Urinary bladder (tissue), 4 donors: ENCODE data around the gene FBXW7. TPM values are rescaled to one million over a fixed set of nuclear protein-coding genes. Genes with fewer than 3 reads are reported as not detected.

Experiments used
- DNase-seq: peaks from one replicate; pipeline ENCODE4 v3.0.0-alpha.2; 2015; ENCODE audit errors: extremely low spot score
- H3K27ac ChIP-seq: one replicate; pipeline ENCODE4 v1.5.1; 2013; ENCODE audit warnings: low read depth, mild to moderate bottlenecking, moderate library complexity
- H3K36me3 ChIP-seq: one replicate; pipeline ENCODE4 v1.6.1; 2013; ENCODE audit warnings: mild to moderate bottlenecking, moderate library complexity; ENCODE audit not compliant: insufficient read depth
- H3K4me1 ChIP-seq: one replicate; pipeline ENCODE4 v1.6.1; 2013; ENCODE audit warnings: mild to moderate bottlenecking, moderate library complexity; ENCODE audit not compliant: insufficient read depth
- H3K4me3 ChIP-seq: one replicate; pipeline ENCODE4 v1.5.1; 2013; ENCODE audit warnings: low read depth, low read length
- WGBS: extraction: QIAGEN DNeasy Blood & Tissue Kit; methylation state at CpG from one replicate; pipeline ENCODE4 v1.1.7; 2013; 5-methylcytosine and 5-hydroxymethylcytosine counted together
- polyA plus RNA-seq: library from polyadenylated mRNA; stranded (reverse); fragments of 200-250 nt; gene quantifications from one replicate; pipeline ENCODE4 v1.2.3, GENCODE V29; 2013
- total RNA-seq: library from RNA; depleted of rRNA; stranded (reverse); fragments of >200 nt; gene quantifications from one replicate; pipeline ENCODE4 v1.2.3, GENCODE V29; 2014
- donor health status: healthy with polysubstance abuse.
- donor health status: healthy.

FBXW7 gene
- total and polyA plus RNA-seq, 2 donors = 7.9 to 101 TPM

DNA sequence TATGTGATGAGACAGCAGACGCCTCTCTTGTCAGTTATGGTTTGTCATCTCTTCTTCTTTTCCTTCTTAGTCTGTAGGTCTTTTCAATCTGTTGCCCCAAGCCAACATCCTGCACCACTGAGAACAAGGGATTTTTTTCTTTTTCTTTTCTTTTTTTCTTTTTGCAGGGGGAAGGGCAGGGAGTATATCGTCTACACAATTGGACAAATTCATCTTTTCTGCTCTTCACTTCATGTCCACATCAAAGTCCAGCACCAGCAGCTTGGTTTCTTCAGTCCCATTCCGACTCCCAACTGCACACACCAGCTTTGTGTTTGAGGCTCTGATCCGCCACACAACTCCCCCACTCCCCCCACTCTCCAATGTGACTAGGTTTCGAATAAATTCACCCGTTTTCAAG is 213.2 kb downstream of the FBXW7 start:
- H3K36me3 ChIP-seq = peaks cover 9% of the 10 kb centered on the region
- H3K4me1 ChIP-seq = no peaks in the 10 kb centered on the region
- no peak for DNase-seq
- H3K27ac ChIP-seq = no peak overlapping the region
- WGBS = 93% methylated on average over 6 of the region's 6 CpGs
- H3K4me3 ChIP-seq = no peak overlapping the region

GRCh38 chr4:152321923-152322322 is 214.0 kb downstream of the FBXW7 start:
- Histone ChIP-seq H3K4me1 (no peaks in the 10 kb centered on the region), H3K27ac (no peak overlapping the region), H3K36me3 (peaks cover 9% of the 10 kb centered on the region), H3K4me3 (no peak overlapping the region)
- WGBS = 54% methylated on average over 1 of the region's 1 CpG
- no peak for DNase-seq

- Histone ChIP-seq H3K27ac (no peak overlapping the region), H3K4me1 (no peaks in the 10 kb centered on the region), H3K4me3 (no peak overlapping the region), H3K36me3 (peaks cover 9% of the 10 kb centered on the region)
- no peak for DNase-seq
- 92% methylated on average over 4 of the region's 4 CpGs for WGBS
These were observed 214.5 kb downstream of the FBXW7 start for GRCh38 chr4:152321398-152321797.

- no peak overlapping the region for H3K4me3 ChIP-seq
- H3K36me3 ChIP-seq = peaks cover under 1% of the 10 kb centered on the region
- WGBS = 66% methylated on average over 3 of the region's 3 CpGs
- no peaks in the 10 kb centered on the region for H3K4me1 ChIP-seq
- peak overlapping the region; percentile 38 for H3K27ac ChIP-seq
- DNase-seq = no peak
These were observed 218.9 kb downstream of the FBXW7 start for GRCh38 chr4:152316969-152317368.

DNA sequence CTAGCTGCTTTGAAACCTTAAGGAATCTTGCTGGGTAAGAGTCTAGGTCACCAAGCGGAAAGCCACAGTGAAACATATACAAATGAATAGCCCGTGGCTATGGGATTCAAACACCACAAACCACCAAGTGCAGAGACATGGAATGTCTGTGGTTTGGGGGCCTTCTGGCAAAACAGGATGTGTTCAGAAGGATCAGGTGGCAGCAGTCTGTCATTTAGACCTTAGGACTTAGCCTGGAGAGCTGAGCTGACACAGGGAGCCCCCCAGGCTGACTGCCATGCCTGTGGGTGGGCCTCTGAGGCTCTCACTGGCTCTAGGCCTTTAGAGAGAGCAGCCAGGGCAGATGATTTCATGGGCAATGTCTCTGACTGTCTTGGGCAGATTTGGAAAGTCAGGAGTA is 225.6 kb downstream of the FBXW7 start:
- Histone ChIP-seq H3K4me1 (no peaks in the 10 kb centered on the region), H3K27ac (no peak overlapping the region), H3K36me3 (no peaks in the 10 kb centered on the region), H3K4me3 (no peak overlapping the region)
- WGBS = 78% methylated on average over 2 of the region's 2 CpGs
- no peak for DNase-seq

GRCh38 chr4:152309418-152309817 is 226.5 kb downstream of the FBXW7 start:
- no peak for DNase-seq

DNA sequence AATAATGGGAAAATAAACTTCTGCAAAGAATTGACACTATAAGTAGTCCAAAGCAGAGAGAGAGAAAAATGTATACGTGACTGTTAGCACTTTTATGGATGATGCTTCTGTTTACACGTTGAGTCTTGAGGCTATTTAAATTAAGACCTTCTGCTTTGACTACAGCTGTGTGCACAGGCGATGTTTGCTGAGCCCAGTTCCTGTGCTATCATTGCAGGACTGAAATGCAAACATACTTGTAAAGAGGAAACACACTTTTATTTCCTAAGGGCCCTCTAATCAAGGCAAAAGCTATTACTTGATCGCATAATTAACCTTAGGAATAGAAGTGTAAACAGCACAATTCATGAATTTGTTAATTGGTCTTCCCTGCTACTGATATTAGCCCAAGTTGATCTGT is 226.9 kb downstream of the FBXW7 start:
- 55% methylated on average over 4 of the region's 4 CpGs for WGBS
- Histone ChIP-seq H3K4me1 (no peaks in the 10 kb centered on the region), H3K36me3 (no peaks in the 10 kb centered on the region), H3K27ac (no peak overlapping the region), H3K4me3 (no peak overlapping the region)
- DNase-seq = no peak

More at GRCh38 chr4:152309418-152309817, 226.5 kb downstream of the FBXW7 start:
- H3K4me1 ChIP-seq = no peaks in the 10 kb centered on the region
- H3K27ac ChIP-seq = no peak overlapping the region
- WGBS = 76% methylated on average over 2 of the region's 2 CpGs
- H3K36me3 ChIP-seq = no peaks in the 10 kb centered on the region
- no peak overlapping the region for H3K4me3 ChIP-seq

DNA sequence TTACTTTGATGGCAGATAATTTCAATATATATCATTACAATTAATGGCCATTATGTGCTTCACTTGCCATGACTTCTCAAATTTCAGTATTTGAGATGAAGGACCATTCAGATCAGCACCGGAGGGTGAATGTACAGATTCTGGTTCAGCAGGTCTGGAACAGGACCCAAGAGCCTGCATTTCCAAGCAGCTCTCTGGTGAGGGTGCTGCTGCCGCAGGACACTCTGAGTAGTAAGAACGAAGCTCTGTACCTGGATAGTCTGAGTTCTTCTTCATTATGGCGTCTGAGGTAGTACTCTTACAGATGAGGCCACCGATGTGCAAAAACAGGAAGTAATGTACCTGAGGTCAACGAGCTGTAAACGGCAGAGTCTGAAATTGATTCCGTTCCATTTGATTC is 228.2 kb downstream of the FBXW7 start:
- no peaks in the 10 kb centered on the region for H3K4me1 ChIP-seq
- no peak overlapping the region for H3K4me3 ChIP-seq
- H3K27ac ChIP-seq = no peak overlapping the region
- no peak for DNase-seq
- 90% methylated on average over 8 of the region's 8 CpGs for WGBS
- H3K36me3 ChIP-seq = no peaks in the 10 kb centered on the region

DNA sequence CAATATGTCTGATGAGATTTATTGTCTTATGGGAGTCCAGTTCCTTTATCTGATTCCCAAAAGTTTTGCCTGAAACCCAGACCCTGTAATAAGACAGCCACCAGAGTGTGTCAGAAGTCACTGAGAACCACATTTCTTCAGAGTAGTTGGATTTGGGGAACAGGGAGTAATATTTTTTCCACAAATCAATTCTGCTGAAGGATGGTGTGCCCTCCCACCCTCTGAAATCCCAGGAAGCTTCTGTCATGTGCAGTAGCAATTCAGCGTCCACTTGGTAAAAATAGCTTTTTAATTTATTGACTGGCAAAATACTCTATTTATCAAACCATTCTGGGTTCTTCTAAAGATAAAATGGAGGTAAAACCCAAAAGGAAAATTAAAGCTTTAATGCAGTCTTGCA is 229.4 kb downstream of the FBXW7 start:
- 52% methylated on average over 1 of the region's 1 CpG for WGBS
- Histone ChIP-seq H3K4me3 (no peak overlapping the region), H3K36me3 (no peaks in the 10 kb centered on the region), H3K4me1 (no peaks in the 10 kb centered on the region), H3K27ac (no peak overlapping the region)
- no peak for DNase-seq

- H3K4me3 ChIP-seq = no peak overlapping the region
- WGBS = 80% methylated on average over 5 of the region's 5 CpGs
- DNase-seq = no peak
- no peaks in the 10 kb centered on the region for H3K36me3 ChIP-seq
- no peak overlapping the region for H3K27ac ChIP-seq
- H3K4me1 ChIP-seq = no peaks in the 10 kb centered on the region
These were observed 231.7 kb downstream of the FBXW7 start for GRCh38 chr4:152304220-152304619.

GRCh38 chr4:152301381-152301780 is 234.5 kb downstream of the FBXW7 start:
- Histone ChIP-seq H3K27ac (no peak overlapping the region), H3K4me1 (no peaks in the 10 kb centered on the region), H3K36me3 (no peaks in the 10 kb centered on the region), H3K4me3 (no peak overlapping the region)
- 93% methylated on average over 6 of the region's 6 CpGs for WGBS
- no peak for DNase-seq

DNA sequence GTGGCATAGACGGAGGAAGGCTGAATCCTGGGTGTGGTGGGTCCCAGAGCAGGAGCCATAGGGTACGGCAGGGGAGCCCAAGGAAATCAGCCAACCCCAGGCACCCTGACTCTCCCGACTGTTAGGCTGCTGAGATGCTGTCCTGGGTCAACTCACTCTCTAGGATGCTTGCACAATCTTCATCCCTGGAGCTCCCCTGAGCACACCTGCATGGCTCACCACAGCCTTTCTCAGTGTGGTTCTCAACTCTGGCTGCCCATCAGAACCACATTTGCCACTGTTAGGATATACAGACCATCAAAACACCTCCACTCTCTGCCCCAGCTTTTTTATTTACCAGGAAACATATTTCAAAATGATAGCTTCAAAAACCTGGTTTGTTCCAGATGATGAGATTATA is 236.3 kb downstream of the FBXW7 start:
- Histone ChIP-seq H3K4me3 (no peak overlapping the region), H3K27ac (no peak overlapping the region), H3K36me3 (no peaks in the 10 kb centered on the region), H3K4me1 (no peaks in the 10 kb centered on the region)
- 89% methylated on average over 3 of the region's 3 CpGs for whole genome bisulfite sequencing
- DNase-seq = no peak

DNA sequence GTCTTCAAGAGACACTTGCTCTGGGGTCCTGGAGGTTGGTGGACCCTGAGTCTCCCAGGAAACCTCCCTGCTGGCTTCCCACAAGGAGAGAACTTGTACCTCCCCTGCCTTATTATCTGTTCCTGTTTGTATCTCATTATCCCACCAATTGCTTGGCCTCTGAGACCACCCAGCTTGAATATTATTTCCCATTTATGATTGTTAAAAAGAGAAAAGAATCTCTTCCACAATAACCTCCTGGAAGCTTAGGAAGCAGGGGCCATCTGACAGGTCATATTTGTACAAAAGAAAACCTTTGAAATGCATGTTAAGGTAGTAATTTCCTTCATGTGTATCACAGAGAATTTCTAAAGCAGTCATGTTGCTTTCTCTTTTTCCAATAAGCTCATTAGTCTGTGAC is 239.5 kb downstream of the FBXW7 start:
- Histone ChIP-seq H3K4me1 (no peaks in the 10 kb centered on the region), H3K4me3 (no peak overlapping the region), H3K36me3 (no peaks in the 10 kb centered on the region), H3K27ac (no peak overlapping the region)
- no peak for DNase-seq

DNA sequence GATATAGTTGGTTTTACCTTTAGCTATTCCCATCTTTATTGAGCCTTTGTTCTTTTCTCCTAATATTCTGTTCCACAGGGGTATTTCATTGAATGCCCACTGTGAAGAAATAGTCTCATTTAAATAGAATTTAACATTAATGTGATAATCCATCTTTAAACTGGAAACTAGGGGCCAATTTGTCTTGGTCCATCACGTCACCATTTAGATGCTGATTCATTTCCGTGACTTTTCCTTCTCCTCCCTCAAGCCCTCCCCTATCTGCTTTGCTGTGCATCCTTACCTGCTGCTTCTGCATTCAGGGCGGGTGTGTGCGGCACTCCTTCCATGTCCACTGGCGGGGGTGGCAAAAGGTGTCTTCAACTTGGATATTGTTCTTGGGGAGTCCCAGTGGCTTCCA is 241.1 kb downstream of the FBXW7 start:
- WGBS = 98% methylated on average over 5 of the region's 5 CpGs
- Histone ChIP-seq H3K4me3 (no peak overlapping the region), H3K4me1 (no peaks in the 10 kb centered on the region), H3K36me3 (no peaks in the 10 kb centered on the region), H3K27ac (no peak overlapping the region)
- no peak for DNase-seq

DNA sequence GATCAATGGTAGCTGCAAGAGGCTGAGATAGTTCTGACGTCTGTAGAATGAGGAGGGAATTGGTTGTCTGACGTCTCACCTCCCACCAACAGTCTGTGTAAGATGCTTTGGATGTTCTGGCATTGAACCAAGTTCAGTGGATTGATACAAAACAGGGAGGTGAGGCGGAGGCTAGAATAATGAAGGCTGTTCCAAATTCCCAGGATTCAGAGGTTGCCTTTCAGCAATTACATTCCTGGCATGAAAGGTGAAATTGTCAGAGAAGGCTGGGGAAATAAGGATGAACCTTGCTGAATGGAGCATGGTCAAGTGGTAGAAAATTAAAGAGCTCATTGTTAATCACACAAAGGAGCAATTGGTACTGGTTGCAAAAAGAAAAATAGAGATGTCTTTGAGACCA is 241.6 kb downstream of the FBXW7 start:
- no peak for DNase-seq
- Histone ChIP-seq H3K27ac (no peak overlapping the region), H3K36me3 (no peaks in the 10 kb centered on the region), H3K4me3 (no peak overlapping the region), H3K4me1 (no peaks in the 10 kb centered on the region)
- WGBS = 67% methylated on average over 3 of the region's 3 CpGs
